IMR-90 (cell line): Measurements from ENCODE around the gene UBAC1. TPM values are rescaled to one million over a fixed set of nuclear protein-coding genes. Genes with fewer than 3 reads are reported as not detected.

Experiments
- ATAC-seq: fragments of 200-7000 bp; cut with Tn5 transposase; 2 replicates; pipeline ENCODE4 v1.9.1; 2020; ENCODE audit warnings: low read depth, mild to moderate bottlenecking, moderate library complexity
- BruUV-seq: library from RNA; stranded (reverse); fragments of 400-500 nt; replicated peaks from 2 replicates; lab custom pipeline; 2021; lab: Mats Ljungman, UMichigan
- CTCF ChIA-PET: fragments of 300-600 bp; formaldehyde crosslinking; extraction: SDS; loops from one replicate; lab custom pipeline; 2021; ENCODE audit warnings: antibody characterized with exemption; lab: Yijun Ruan, JAX
- POLR2A ChIA-PET: fragments of 300-600 bp; sonication (Branson Sonifier 250); formaldehyde crosslinking; loops from one replicate; lab custom pipeline; 2022; ENCODE audit warnings: antibody characterized with exemption; ENCODE audit not compliant: unreplicated experiment; lab: Charles Lee
- DNase-seq: peaks from one replicate; pipeline ENCODE4 v3.0.0; 2013
- H2AFZ ChIP-seq: replicated peaks from 2 replicates; pipeline ENCODE3; 2013; ENCODE audit warnings: low read length, mild to moderate bottlenecking; ENCODE audit not compliant: poor library complexity
- H2AK5ac ChIP-seq: 2 replicates; pipeline ENCODE4 v1.6.1; 2013; ENCODE audit warnings: low read depth, low read length, inconsistent platforms
- H2AK9ac ChIP-seq: replicated peaks from 2 replicates; pipeline ENCODE3; 2013; ENCODE audit warnings: mild to moderate bottlenecking, low read depth, low read length, moderate library complexity; ENCODE audit not compliant: poor library complexity
- H2BK120ac ChIP-seq: 2 replicates; pipeline ENCODE4 v1.6.1; 2013; ENCODE audit warnings: low read depth, low read length, inconsistent platforms
- H2BK15ac ChIP-seq: 3 replicates; pipeline ENCODE4 v1.6.1; 2013; ENCODE audit warnings: low read depth, low read length, inconsistent platforms
- H2BK20ac ChIP-seq: 2 replicates; pipeline ENCODE4 v1.6.1; 2013; ENCODE audit warnings: low read depth, mild to moderate bottlenecking, inconsistent platforms, low read length, moderate library complexity
- H2BK5ac ChIP-seq: 2 replicates; pipeline ENCODE4 v1.6.1; 2013; ENCODE audit warnings: mild to moderate bottlenecking, low read depth, low read length, inconsistent platforms; ENCODE audit not compliant: poor library complexity, severe bottlenecking
- H3K14ac ChIP-seq: replicated peaks from 2 replicates; pipeline ENCODE4 v1.6.1; 2013; ENCODE audit warnings: low read depth, low read length, inconsistent platforms
- H3K18ac ChIP-seq: 2 replicates; pipeline ENCODE4 v1.6.1; 2013; ENCODE audit warnings: low read depth, low read length, control low read depth
- H3K23ac ChIP-seq: 2 replicates; pipeline ENCODE4 v1.6.1; 2013; ENCODE audit warnings: low read depth, low read length, inconsistent platforms
- H3K27ac ChIP-seq: 2 replicates; pipeline ENCODE4 v1.5.1; 2013; ENCODE audit warnings: mild to moderate bottlenecking, control low read depth, low read length; ENCODE audit not compliant: insufficient read depth
- H3K27me3 ChIP-seq: 2 replicates; pipeline ENCODE4 v1.6.1; 2013; ENCODE audit warnings: low read length; ENCODE audit not compliant: control insufficient read depth, insufficient read depth
- H3K36me3 ChIP-seq: 2 replicates; pipeline ENCODE4 v1.6.1; 2013; ENCODE audit warnings: low read length, mixed read lengths; ENCODE audit not compliant: control insufficient read depth, insufficient read depth
- H3K4ac ChIP-seq: 2 replicates; pipeline ENCODE4 v1.6.1; 2013; ENCODE audit warnings: low read depth, low read length, inconsistent platforms
- H3K4me1 ChIP-seq: 2 replicates; pipeline ENCODE4 v1.6.1; 2013; ENCODE audit warnings: low read length, mixed read lengths; ENCODE audit not compliant: control insufficient read depth, insufficient read depth
- H3K4me2 ChIP-seq: 2 replicates; pipeline ENCODE4 v1.6.1; 2013; ENCODE audit warnings: low read depth, mild to moderate bottlenecking, control low read depth, low read length, moderate library complexity
- H3K4me3 ChIP-seq: 2 replicates; pipeline ENCODE4 v1.5.1; 2013; ENCODE audit warnings: low read depth, mild to moderate bottlenecking, control low read depth, low read length, moderate library complexity; ENCODE audit not compliant: insufficient read depth
- H3K56ac ChIP-seq: 2 replicates; pipeline ENCODE4 v1.6.1; 2013; ENCODE audit warnings: low read length, inconsistent platforms; ENCODE audit not compliant: insufficient read depth; ENCODE audit errors: extremely low read depth
- H3K79me1 ChIP-seq, 2 experiments: 2 replicates each; pipeline ENCODE4 v1.6.1; 2013; ENCODE audit warnings: low read length in 2 of 2, inconsistent platforms in 1 of 2, low read depth in 1 of 2
- H3K9ac ChIP-seq: 2 replicates; pipeline ENCODE4 v1.6.1; 2013; ENCODE audit warnings: low read depth, low read length, control low read depth
- H3K9me1 ChIP-seq: 2 replicates; pipeline ENCODE4 v1.6.1; 2013; ENCODE audit warnings: low read length, inconsistent platforms; ENCODE audit not compliant: insufficient read depth
- H3K9me3 ChIP-seq: 2 replicates; pipeline ENCODE4 v1.6.1; 2013; ENCODE audit warnings: low read length; ENCODE audit not compliant: control insufficient read depth, insufficient read depth
- H4K20me1 ChIP-seq: 2 replicates; pipeline ENCODE4 v1.6.1; 2013; ENCODE audit warnings: low read length, inconsistent platforms; ENCODE audit not compliant: insufficient read depth
- H4K5ac ChIP-seq: 2 replicates; pipeline ENCODE4 v1.6.1; 2013; ENCODE audit warnings: mild to moderate bottlenecking, low read depth, low read length, control low read depth
- H4K8ac ChIP-seq, 2 experiments: 2 replicates each; pipeline ENCODE4 v1.6.1; 2013; ENCODE audit warnings: low read depth in 2 of 2, low read length in 2 of 2, control low read depth in 1 of 2, inconsistent platforms in 1 of 2
- H4K91ac ChIP-seq: 2 replicates; pipeline ENCODE4 v1.6.1; 2013; ENCODE audit warnings: low read depth, low read length, inconsistent platforms; ENCODE audit not compliant: insufficient read depth
- BHLHE40 ChIP-seq: fragments of 150-350 bp; IDR thresholded peaks from 2 replicates; pipeline ENCODE4 v1.6.1; 2016; ENCODE audit warnings: mild to moderate bottlenecking, low read depth, low read length
- CEBPB ChIP-seq: IDR thresholded peaks from 2 replicates; pipeline ENCODE4 v1.6.1; 2012; ENCODE audit warnings: low read depth, low read length, improper control_type of control experiment
- CHD1 ChIP-seq: IDR thresholded peaks from 2 replicates; pipeline ENCODE4 v1.6.1; 2012; ENCODE audit warnings: low read depth, low read length, improper control_type of control experiment
- ELK1 ChIP-seq: fragments of 150-350 bp; IDR thresholded peaks from 2 replicates; pipeline ENCODE4 v1.6.1; 2016; ENCODE audit warnings: low read depth, mild to moderate bottlenecking, low read length, moderate library complexity, borderline replicate concordance
- FOS ChIP-seq: fragments of 150-350 bp; IDR thresholded peaks from 2 replicates; pipeline ENCODE4 v1.6.1; 2016; ENCODE audit warnings: low read depth, low read length
- MAFK ChIP-seq: IDR thresholded peaks from 2 replicates; pipeline ENCODE4 v1.6.1; 2012; ENCODE audit warnings: low read depth, low read length, improper control_type of control experiment
- POLR2A ChIP-seq: IDR thresholded peaks from 2 replicates; pipeline ENCODE4 v1.6.1; 2012; ENCODE audit warnings: mild to moderate bottlenecking, low read depth, low read length
- RAD21 ChIP-seq: IDR thresholded peaks from 2 replicates; pipeline ENCODE4 v1.6.1; 2012; ENCODE audit warnings: low read length, improper control_type of control experiment
- RCOR1 ChIP-seq: IDR thresholded peaks from 2 replicates; pipeline ENCODE4 v1.6.1; 2012; ENCODE audit warnings: mild to moderate bottlenecking, low read length, improper control_type of control experiment; ENCODE audit not compliant: insufficient replicate concordance
- SMC3 ChIP-seq: fragments of 150-350 bp; IDR thresholded peaks from 2 replicates; pipeline ENCODE4 v1.6.1; 2016; ENCODE audit warnings: low read depth, mild to moderate bottlenecking, antibody characterized with exemption, low read length, moderate library complexity
- USF2 ChIP-seq: fragments of 150-350 bp; IDR thresholded peaks from 2 replicates; pipeline ENCODE4 v1.6.1; 2017; ENCODE audit warnings: mild to moderate bottlenecking, antibody characterized with exemption, low read length, low read depth
- WGBS, 2 experiments: methylation state at CpG; one replicate each; pipeline versions ENCODE4 v1.1.5 to v1.1.7; 2013; ENCODE audit warnings: missing lambda C conversion rate in 2 of 2; ENCODE audit not compliant: insufficient read length in 1 of 2; ENCODE audit errors: extremely low coverage in 2 of 2; 5-methylcytosine and 5-hydroxymethylcytosine counted together
- dilution Hi-C: fragments of 300-500 bp; cut with HindIII; formaldehyde crosslinking; loops from one replicate; pipeline ENCODE4 v1.14.3; 2018; ENCODE audit warnings: low sequenced_read_pairs; ENCODE audit not compliant: unreplicated experiment
- in situ Hi-C: fragments of 300-500 bp; cut with MboI; formaldehyde crosslinking; loops from 3 replicates; pipeline ENCODE4 v1.14.3; 2019; ENCODE audit warnings: low sequenced_read_pairs, inconsistent platforms, mixed read lengths
- intact Hi-C: fragments of 100-400 bp; cut with micrococcal nuclease; formaldehyde crosslinking; loops from 2 replicates; pipeline ENCODE4 v1.10.0; 2022
- polyA plus RNA-seq, 3 experiments: library from polyadenylated mRNA; depleted of rRNA; stranded (reverse); fragments of >200 nt; gene quantifications; 2 replicates each; pipeline ENCODE4 v1.2.3, GENCODE V29; 2012; ENCODE audit warnings: low replicate concordance in 1 of 3
- total RNA-seq: library from RNA; depleted of rRNA; stranded (reverse); fragments of >200 nt; gene quantifications from 2 replicates; pipeline ENCODE4 v1.2.3, GENCODE V29; 2012

UBAC1 gene
- total and polyA plus RNA-seq, 2 of the 4 experiments (the other 2 are of a cell fraction) = 25.3 to 33.9 TPM

GRCh38 chr9:135971892-135972291, 10.7 kb upstream of the UBAC1 start:
- Histone ChIP-seq H2AFZ (no peak overlapping the region), H4K8ac (no peak overlapping the region), H3K9ac (no peak overlapping the region), H2BK120ac (no peak overlapping the region), H2BK20ac (no peak overlapping the region), H2BK5ac (no peak overlapping the region), H3K79me1 (0 out of 4 replicates have a peak, but pooled peaks cover 0 to 3% of the 10 kb centered on the region in 2 experiments), H3K4me3 (no peak overlapping the region), H3K14ac (no peak overlapping the region), H3K4me2 (no peak overlapping the region), H2AK9ac (no peak overlapping the region), H2AK5ac (no peak overlapping the region), H4K91ac (no peak overlapping the region), H3K4ac (no peak overlapping the region), H3K4me1 (peaks cover 6% of the 10 kb centered on the region; the same call in 1 of the 2 replicates), H3K23ac (no peak overlapping the region), H4K20me1 (peaks cover 11% of the 10 kb centered on the region), H3K9me1 (0 out of 2 replicates have a peak, but pooled peaks cover 3% of the 10 kb centered on the region), H3K9me3 (no peaks in the 10 kb centered on the region), H2BK15ac (no peak overlapping the region), H3K36me3 (no peaks in the 10 kb centered on the region), H3K56ac (no peak overlapping the region), H3K27ac (no peak overlapping the region), H4K5ac (no peak overlapping the region), H3K27me3 (peaks cover 9% of the 10 kb centered on the region; the same call in 1 of the 2 replicates), H3K18ac (no peak overlapping the region)
- in situ Hi-C loops (no loop called here), intact Hi-C loops (no loop called here), dilution Hi-C loops (no loop called here)
- no peak for ATAC-seq
- 7% methylated on average over 2 of the region's 13 CpGs; no CpG with 5 or more reads in 1 of the 2 experiments for WGBS, 2 experiments
- ChIA-PET CTCF (no interaction called here), POLR2A (no interaction called here)
- BruUV-seq = no TSS peak
- TF ChIP-seq SMC3 (no peak), RCOR1 (no peak), ELK1 (no peak), FOS (no peak), RAD21 (no peak), CEBPB (no peak), CHD1 (no peak), USF2 (no peak), BHLHE40 (no peak), POLR2A (no peak), MAFK (no peak)
- no peak for DNase-seq
